GM18951 (cell line): Measurements from ENCODE around the gene COL5A2.

Experiments used
- POLR2A ChIP-seq: IDR thresholded peaks from 4 replicates; pipeline ENCODE4 v1.6.1; 2011; ENCODE audit warnings: mild to moderate bottlenecking; ENCODE audit not compliant: insufficient read length, insufficient read depth; ENCODE audit errors: extremely low read depth
- in situ Hi-C: fragments of 300-500 bp; cut with MboI; formaldehyde crosslinking; loops from one replicate; pipeline ENCODE4 v1.12.0; 2022; ENCODE audit warnings: low sequenced_read_pairs, mixed read lengths, inconsistent platforms; ENCODE audit not compliant: unreplicated experiment

The COL5A2 gene

GRCh38 chr2:189088591-189089205, 90.9 kb downstream of the COL5A2 start:
- no peak for TF ChIP-seq POLR2A
- in situ Hi-C loops: no loop called here

- no peak for TF ChIP-seq POLR2A
- in situ Hi-C loops: no loop called here
Observed at GRCh38 chr2:189086710-189087109, 92.9 kb downstream of the COL5A2 start.

- in situ Hi-C loops: no loop called here
- no peak for TF ChIP-seq POLR2A
Observed at GRCh38 chr2:189086250-189086649, 93.3 kb downstream of the COL5A2 start.

GRCh38 chr2:189083606-189084005, 96.0 kb downstream of the COL5A2 start:
- TF ChIP-seq POLR2A: no peak
- in situ Hi-C loops: no loop called here

GRCh38 chr2:189083106-189083505, 96.5 kb downstream of the COL5A2 start:
- TF ChIP-seq POLR2A: no peak
- in situ Hi-C loops: no loop called here

- no peak for TF ChIP-seq POLR2A
- in situ Hi-C loops: no loop called here
Observed at GRCh38 chr2:189082376-189082975, 97.1 kb downstream of the COL5A2 start.

GRCh38 chr2:189076572-189076971, 103.0 kb downstream of the COL5A2 start:
- no peak for TF ChIP-seq POLR2A
- in situ Hi-C loops: no loop called here

- no peak for TF ChIP-seq POLR2A
- in situ Hi-C loops: no loop called here
Observed at GRCh38 chr2:189076120-189076519, 103.4 kb downstream of the COL5A2 start.

- in situ Hi-C loops: no loop called here
- no peak for TF ChIP-seq POLR2A
Observed at GRCh38 chr2:189074506-189074905, 105.1 kb downstream of the COL5A2 start.

- in situ Hi-C loops: no loop called here
- no peak for TF ChIP-seq POLR2A
Observed at GRCh38 chr2:189072036-189072435, 107.5 kb downstream of the COL5A2 start.

GRCh38 chr2:189069855-189070619, 109.5 kb downstream of the COL5A2 start:
- in situ Hi-C loops: no loop called here
- TF ChIP-seq POLR2A: no peak

GRCh38 chr2:189066037-189066436, 113.5 kb downstream of the COL5A2 start:
- in situ Hi-C loops: no loop called here
- no peak for TF ChIP-seq POLR2A

- no peak for TF ChIP-seq POLR2A
- in situ Hi-C loops: no loop called here
Observed at GRCh38 chr2:189060096-189060642, 119.4 kb downstream of the COL5A2 start.
